ENCODE data around the gene CBLIF.
"Not testable (repeated sequence)": the region's sequence is repeated elsewhere in the genome, so short reads cannot be mapped to it uniquely, and the experiment has no call there.

DNA sequence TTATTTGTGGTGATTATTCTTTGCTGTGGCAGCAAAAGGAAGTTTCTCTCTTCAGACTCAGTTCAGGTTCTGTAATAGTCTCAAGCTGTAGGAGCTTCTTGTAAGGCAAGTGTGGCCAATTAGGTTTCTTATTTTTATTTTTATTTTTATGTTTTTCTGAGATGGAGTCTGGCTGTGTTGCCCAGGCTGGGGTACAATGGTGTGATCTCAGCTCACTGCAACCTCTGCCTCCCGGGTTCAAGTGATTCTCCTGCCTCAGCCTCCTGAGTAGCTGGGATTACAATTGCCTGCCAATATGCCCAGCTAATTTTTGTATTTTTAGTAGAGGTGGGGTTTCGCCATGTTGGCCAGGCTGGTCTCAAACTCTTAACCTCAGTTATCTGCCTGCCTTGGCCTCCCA lies 4.3 kb upstream of the CBLIF start:
- TF ChIP-seq, protein P1, sequence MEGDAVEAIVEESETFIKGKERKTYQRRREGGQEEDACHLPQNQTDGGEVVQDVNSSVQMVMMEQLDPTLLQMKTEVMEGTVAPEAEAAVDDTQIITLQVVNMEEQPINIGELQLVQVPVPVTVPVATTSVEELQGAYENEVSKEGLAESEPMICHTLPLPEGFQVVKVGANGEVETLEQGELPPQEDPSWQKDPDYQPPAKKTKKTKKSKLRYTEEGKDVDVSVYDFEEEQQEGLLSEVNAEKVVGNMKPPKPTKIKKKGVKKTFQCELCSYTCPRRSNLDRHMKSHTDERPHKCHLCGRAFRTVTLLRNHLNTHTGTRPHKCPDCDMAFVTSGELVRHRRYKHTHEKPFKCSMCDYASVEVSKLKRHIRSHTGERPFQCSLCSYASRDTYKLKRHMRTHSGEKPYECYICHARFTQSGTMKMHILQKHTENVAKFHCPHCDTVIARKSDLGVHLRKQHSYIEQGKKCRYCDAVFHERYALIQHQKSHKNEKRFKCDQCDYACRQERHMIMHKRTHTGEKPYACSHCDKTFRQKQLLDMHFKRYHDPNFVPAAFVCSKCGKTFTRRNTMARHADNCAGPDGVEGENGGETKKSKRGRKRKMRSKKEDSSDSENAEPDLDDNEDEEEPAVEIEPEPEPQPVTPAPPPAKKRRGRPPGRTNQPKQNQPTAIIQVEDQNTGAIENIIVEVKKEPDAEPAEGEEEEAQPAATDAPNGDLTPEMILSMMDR (IDR thresholded peaks at IDR 0.05), result not testable (repeated sequence)
- not testable (repeated sequence) for TF ChIP-seq POLR2A (IDR thresholded peaks at IDR 0.05)

Measured in esophagus squamous epithelium (tissue), 4 donors.